CD4-positive, alpha-beta T cell treated with Interleukin-15 for 4 hours (primary cell): ENCODE measurements around the gene MEGF10.
"Not testable (repeated sequence)": the region's sequence is repeated elsewhere in the genome, so short reads cannot be mapped to it uniquely, and the experiment has no call there.

Source experiments
- DNase-seq: peaks from one replicate; pipeline ENCODE4 v3.0.0-alpha.2; 2020; ENCODE audit warnings: low spot score

Gene MEGF10

DNA sequence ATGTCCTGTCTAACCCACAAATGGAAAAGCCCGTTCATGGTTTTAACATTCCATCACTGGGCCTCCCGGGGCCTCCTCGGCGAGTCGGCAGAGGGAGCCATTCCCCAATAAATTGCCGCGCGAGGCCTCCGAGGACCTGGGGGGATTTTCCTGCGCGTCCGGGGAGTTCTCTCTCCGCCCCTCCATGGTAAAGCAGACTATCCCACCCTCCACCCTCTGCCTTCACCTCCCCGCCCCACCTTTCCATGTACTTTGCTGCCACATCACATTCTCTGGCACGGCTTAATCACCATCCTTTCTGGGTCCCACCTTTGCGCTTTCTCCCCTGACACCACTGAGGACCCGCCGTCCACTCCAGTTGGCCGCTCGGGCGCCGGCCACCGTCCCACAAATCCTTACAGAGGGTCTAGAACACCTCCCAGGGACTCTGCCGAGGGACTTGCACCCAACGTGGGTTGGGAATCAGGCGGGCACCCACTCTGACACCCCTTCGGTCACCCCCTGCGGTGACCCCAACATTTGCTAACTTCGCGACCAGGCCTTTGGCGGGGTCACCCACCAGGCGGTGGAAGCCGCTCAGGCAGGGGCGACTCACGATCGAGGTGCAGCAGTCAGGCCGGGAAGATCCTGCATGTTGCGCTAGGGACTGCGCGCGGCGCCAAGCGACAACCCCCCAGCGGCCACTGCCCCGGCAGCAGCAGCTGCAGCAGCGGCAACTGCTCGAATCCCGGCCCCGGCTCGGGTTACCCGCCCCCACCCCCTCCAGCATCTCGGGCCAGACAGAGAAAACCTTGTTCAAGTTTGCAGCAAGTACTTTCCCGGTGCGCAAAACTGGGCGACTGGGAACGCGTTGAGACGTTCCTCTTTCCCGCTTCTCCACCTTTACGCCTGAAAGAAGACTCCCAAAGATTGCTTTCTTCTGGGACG, at the start of gene MEGF10:
Gene MEGF10 (plus strand): TSS at position 778 of the 927 bp plus-strand sequence. CDS start 40,513 bp downstream, outside the sequence.
- no peak for DNase-seq

DNA sequence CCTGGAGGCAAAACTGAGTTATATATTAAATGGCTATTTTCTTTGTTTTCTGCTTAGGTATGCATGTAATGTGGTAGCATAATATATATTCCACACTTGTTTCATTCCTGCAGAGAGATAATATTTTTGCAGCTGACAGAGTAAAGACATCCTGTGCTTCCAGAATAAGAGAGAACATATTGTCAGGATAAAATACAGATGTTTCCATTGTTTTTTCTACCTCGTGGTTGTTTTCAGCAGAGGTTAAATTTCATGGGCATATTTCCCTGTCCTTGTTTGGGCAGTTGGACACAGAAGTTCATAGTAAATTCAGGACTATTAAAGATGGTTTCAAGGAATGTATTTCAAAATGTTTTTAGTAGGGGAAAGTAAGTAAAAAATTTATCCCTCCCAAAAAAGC, 47.6 kb upstream of the MEGF10 start:
- no peak for DNase-seq

DNA sequence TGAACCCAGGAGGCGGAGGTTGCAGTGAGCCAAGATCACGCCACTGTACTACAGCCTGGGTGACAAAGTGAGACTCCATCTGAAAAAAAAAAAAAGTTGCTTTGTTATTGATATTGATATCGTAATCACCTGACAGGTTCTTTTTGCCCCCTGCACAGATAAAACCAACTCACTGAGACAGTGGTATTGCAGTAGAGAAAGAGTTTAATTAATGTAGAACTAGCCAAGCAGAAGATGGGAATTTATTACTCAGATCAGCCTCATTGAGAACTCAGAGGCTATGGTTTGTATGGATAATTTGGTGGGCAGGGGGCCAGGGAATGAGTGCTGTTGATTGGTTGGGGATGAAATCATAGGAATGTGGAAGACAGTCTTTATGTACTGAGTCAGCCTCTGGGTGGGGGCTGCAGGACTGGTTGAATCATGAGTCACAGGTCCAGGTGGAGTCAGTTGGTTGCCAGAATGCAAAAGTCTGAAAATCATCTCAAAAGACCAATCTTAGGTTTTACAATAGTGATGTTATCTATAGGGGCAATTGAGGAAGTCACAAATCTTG, 35.8 kb upstream of the MEGF10 start:
- DNase-seq, result no peak

DNA sequence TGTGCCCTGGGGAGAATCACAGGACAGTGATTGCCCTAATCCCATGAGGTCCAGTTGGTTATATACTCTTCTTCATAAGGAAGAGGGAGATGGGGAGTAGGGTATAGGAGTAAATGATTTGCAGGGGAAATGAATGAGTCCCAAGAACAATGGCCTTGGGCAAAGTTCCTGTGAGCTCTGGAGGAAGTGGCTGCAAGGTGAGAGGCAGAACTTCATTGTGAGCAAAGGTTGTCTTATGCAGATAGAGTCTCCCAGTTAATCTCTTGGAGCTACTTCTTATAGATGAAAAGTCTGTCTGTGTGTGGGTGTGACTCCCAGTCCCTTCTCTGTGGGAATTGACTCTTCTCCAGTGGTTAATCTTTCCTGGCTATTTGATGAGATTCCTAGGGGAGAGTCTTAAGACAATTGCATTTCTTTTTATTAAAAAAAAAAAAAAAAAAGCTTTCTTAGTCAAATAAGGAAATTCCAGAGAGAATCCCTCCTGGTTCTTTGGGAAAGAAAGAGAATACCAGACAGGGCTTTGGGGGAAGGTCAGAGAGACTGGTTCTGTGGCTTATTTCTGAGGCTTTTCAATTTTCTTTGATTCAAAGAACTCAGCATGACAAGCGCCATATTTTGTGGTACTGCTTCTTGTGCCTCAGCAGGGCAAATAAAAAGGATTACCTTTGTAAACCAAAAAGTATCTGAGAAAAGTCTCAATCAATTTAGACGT, 33.6 kb upstream of the MEGF10 start:
- DNase-seq, result no peak

DNA sequence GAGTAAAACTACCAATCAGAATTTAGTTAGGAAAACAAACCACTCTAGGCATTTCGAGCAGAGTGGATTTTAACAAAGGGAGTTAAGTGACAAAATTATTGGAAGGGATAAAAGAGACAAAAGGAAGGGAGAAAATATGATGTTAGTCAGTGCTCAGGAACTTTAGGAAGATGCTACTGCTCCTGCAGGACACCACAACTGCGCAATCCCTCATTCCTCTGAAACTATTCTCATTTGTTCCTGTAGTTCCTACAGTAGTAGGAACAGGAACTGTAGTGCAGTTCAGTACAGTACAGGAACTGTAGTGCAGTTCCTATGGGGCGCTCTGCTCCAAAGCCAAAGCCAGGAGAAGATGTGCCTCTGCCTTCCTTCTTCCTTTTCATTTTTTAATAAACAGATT, 29.9 kb upstream of the MEGF10 start:
- no peak for DNase-seq

DNA sequence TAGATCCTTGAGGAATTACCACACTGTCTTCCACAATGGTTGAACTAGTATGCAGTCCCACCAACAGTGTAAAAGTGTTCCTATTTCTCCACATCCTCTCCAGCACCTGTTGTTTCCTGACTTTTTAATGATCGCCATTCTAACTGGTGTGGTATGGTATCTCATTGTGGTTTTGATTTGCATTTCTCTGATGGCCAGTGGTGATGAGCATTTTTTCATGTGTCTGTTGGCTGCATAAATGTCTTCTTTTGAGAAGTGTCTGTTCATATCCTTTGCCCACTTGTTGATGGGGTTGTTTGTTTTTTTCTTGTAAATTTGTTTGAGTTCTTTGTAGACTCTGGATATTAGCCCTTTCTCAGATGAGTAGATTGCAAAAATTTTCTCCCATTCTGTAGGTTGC, 25.1 kb upstream of the MEGF10 start:
- not testable (repeated sequence) for DNase-seq

DNA sequence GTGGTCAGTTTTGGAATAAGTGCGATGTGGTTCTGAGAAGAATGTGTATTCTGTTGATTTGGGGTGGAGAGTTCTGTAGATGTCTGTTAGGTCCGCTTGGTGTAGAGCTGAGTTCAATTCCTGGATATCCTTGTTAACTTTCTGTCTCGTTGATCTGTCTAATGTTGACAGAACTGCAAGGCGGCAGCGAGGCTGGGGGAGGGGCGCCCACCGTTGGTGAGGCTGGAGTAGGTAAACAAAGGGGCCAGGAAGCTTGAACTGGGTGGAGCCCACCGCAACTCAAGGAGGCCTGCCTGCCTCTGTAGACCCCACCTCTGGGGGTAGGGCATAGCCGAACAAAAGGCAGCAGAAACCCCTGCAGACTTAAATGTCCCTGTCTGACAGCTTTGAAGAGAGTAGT, 22.3 kb upstream of the MEGF10 start:
- not testable (repeated sequence) for DNase-seq

DNA sequence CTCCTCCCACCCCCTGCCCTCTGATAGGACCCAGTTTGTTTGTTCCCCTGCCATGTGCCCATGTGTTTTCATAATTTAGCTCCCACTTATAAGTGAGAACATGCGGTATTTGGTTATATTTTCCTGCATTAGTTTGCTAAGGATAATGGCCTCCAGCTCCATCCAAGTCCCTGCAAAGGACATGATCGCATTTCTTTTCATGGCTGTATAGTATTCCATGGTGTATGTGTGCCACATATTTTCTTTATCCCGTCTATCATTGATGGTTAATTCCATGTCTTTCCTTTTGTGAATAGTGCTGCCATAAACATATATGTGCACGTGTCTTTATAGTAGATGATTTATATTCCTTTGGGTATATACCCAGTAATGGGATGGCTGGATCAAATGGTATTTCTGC, 19.9 kb upstream of the MEGF10 start:
- DNase-seq, result not testable (repeated sequence)

DNA sequence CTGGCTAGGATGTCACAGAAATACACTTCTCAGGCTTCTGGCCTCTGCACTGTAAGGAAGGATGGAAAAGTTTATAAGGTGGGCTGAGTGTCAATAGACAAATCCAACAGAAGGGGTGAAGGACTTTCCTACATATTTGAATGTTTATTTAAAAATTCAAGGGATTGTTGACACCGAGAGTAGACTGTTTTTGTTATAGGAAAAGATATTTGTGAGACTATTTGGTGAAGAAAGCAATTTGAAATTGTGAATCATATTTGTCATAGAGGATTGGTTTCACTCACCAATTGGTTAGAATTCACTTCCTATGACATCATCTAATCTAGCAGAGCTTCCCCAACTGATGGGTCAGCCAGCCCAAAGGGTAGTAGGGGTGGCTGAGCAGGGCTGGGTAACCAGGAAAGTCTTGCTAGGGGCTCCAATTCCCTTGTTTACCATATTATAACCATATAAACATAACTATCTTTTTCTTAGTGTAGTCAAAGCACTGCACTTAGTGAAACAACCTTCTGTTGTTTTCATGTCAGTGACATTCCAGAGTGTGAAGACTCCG, 14.9 kb upstream of the MEGF10 start:
- DNase-seq, result no peak

DNA sequence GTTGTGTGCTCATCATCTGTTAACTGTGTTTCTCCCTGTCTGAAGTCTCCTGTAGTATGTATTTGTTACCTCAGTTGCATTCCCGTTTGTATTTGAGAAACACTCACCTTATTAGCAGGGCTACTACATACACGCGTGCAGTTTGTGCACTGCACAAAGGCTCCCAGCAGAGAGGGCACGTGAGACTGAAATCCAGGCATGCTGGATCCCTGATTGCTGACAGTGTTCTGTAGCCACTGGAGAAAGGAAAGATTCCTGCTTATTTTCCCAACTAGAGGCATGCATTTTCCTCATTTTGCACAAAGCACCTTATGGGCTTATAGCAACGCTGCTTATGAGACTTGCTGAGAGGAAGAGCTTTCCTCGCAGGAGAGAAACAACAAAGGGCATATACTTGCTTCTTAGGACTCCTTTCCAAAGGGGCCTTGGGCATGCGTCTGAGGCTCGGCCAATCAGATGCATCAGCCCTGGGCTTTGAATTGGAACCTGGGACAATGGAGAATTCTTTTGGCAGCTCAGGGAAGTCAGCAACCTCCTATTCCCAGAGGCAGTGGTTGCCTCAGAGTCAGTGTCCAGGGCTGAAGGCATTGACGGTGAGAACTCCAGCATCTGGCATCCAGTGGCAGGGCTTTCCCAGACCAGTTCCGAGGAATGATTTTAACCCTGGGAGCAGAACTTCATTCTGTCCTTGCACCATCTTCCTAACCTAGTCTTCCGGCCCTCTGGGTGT, 9.9 kb upstream of the MEGF10 start:
- DNase-seq, result no peak

DNA sequence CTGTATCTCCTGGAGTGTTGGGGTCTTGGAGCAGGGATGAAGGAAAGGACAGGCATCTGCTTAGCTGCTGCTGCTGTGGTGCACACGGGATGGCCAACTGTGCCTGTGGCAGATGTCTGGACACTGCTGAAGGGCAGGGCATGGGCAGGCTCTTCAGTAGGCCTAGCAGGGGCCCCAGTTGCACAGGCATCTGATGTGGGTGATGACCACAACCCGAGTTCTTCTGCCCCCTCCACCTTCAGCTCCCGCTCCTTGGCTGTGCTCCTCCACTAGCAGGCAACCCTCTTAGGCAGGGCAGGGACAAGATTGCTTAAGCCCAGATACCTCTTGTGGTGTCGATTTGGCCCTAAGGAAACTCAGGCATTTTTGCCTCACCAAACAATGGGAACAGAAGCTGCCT, 9.0 kb upstream of the MEGF10 start:
- no peak for DNase-seq

DNA sequence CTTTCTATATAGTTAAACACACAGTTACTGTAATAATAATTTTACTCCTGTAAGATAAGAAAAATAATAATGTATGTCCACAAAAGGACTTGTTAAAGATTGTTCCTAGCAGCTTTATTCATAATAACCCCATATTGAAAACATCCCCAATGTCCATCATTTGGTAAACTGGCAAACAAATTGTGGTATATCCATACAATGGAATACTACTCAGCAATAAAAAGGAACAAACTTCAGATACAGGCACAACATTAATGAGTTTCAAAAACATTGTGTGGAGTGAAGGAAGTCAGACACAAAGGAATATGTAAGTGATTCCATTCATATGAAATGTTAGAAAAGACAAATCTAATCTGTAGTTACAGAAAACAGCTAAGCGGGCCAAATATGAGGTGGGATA, 1.9 kb upstream of the MEGF10 start:
- DNase-seq, result no peak

DNA sequence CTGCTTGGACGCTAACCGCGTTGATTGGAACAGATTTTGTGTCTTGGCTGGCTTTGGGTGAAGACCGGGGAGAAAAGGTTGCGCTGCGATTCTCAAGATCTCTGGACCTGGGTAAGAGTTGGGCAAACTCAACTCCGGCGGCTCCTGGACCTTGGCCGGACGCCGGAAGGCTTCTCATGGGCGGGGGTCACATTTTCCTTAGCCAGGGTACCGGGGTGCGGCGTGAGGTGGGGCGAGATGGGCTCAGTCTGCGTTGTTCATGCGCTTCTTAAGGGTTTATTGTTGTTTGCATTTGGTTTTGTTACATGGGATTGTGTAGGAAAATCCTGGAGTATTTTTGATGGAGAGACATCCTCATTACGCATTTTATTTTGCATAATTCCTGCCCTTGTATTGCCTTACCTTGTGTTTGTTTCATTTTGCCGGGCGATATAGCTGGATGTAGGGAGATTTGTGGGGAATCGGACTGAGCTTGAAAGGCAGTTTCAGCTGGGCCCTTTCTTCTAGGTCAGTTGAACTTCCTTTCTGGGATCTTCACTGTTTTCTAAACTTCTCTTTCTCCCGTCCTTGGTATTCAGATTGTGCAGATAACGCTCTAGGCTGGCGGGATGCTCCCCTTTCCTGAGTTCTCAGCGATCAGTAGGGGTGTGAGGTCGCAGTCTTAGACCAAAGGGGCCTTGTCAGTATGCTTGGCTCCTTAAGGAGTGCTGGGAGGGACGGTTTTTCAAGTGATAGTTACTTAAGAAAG, 524 bp downstream of the MEGF10 start:
- DNase-seq, result no peak

DNA sequence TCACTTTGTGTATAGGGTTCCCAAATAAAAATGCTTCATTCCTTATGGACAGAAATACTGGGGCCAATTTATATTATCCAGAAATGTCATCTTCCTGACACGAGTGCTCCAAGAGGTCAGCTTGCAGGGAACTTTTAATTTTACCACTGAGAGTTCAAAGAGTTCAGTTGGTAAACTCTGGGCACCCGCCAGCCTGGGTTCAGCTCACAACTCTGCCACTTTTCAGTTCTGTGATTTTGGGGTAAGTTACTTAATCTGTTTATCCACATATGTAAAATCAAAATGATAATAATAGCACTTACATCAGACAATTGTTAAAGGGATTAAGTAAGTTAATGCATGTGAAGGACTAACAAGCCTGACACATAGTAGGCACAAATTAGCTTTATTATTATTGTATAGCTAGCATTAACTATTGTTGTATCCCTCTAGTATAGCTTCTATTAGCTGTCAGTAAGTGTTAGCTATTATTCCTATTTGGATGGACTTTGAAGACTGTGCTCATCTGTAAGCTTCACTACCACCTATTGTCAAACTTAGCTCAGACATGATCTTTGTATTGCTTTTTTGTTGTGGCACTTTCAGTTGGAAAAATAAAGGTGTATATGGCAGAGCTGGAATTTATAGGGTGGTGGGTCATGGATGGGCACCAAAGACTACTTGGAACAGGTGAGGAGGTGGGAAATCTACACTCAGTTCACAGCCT, 1.6 kb downstream of the MEGF10 start:
- DNase-seq, result no peak

DNA sequence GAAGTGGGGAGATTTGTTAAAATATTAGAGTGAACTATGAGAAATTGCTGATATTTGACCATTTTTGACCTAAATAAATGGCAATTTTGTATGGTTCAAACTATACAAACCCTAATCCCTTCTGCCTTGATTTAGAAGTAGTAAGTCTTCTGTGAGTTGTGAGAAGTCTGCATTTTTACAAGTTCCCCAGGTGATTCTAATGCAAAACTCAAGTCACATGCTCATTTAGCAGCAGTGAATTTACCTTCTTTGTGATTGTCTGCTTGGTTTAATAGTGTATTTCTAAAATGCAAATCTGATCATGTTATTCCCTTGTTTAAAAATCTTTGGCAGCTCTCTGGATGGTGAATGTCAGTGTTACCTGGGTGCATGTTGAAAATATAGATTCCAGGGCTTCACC, 2.8 kb downstream of the MEGF10 start:
- no peak for DNase-seq

DNA sequence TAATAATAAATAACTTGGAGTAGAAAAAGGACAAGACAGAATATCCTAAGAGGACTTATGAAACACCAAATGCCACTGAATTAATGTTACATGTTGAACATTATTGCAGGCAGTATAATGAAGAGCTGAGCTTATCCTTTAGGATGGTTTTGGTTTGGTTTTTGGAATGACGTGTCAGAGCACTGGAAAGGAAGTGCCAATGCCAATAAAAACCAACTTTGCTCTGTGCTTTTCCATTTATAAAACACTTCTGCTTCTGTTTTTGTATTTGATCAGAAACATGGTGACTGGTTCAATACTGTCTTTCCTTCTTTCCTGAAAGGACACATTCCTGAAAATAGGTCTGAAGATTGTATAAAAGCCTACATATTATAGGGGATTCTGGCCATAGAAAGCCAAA, 4.2 kb downstream of the MEGF10 start:
- DNase-seq, result no peak

DNA sequence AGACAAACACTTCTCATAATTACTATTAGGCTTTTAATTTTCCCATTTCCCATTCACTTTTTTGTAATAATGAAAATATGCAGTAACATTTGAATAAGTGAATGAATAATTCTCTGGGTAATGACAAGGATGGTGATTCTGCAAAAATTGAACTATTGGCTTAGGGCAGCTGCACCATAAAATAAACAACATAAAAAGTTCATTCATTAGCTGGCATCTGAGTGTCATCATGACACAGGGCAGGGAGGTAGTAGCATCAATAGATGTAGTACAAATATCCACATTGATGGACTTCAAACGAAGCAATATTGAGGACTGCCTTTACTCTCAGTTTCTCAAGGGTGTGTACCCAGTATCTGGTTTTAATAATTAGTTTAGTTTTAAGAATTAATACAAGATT, 4.9 kb downstream of the MEGF10 start:
- no peak for DNase-seq

DNA sequence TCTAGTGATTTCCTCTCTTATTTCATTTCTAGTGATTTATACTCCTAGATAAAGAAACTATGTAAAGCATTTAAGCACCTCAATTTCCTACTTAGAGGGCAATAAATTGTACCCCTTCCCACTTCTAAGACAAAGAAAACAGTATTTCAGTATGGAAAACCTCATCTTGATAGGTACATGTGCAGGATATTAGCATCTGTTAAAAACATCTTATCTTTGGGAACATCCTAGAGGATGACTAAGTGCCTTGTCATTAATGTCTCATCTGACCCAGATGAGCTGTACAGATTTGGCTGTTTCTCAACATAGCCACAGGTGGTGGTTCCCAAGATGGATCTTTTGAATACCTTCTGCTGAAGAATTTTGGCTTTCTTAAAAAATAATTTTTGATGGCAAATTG, 5.7 kb downstream of the MEGF10 start:
- no peak for DNase-seq

DNA sequence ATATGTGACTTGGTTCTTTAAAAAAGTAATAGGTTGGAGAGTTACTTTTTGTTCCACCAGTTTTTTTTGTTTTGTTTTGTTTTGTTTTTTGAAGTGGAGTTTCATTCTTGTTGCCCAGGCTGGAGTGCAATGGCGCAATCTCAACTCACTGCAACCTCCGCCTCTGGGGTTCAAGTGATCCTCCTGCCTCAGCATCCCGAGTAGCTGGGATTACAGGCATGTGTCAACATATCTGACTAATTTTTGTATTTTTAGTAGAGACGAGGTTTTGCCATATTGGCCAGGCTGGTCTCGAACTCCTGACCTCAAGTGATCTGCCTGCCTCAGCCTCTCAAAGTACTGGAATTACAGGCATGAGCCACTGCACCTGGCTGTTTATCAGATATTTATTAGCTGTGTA, 6.3 kb downstream of the MEGF10 start:
- DNase-seq, result not testable (repeated sequence)

DNA sequence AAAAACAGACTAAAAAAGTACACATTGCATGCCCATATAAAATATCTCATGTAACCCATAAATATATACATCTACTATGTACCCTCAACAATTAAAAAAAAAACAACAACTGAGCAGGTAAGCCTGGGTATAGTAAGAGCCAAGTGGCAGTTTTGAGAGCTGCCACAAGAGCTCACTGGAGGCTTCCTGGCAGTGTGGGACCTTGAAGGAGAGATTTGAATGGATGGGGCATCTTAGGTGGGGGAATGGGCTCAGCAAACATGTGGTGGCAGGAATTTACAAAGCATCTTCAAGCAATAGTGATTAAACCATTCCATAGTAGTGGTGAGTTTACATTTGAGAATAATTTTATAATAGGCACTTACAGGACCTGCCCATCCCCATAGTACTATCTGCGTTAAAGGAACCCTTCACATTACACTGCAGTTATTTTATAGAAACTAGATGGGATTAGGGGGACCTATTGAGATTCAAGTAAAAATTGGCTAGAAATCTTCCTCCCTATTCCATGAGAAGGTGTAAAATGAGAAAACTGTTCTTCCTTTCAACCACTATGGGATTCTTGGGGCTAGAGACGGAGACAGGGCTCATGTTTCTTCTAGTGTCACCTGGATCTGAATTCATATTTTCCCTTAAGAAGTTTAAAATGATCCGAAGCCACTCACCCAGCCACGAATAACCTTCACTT, 6.9 kb downstream of the MEGF10 start:
- DNase-seq, result no peak
